Measurements from ENCODE around the gene RBFOX2.

- TF ChIP-seq CTCF (IDR thresholded peaks at IDR 0.05), result no peak
- TF ChIP-seq POLR2A (IDR thresholded peaks at IDR 0.05), result no peak
- TF ChIP-seq POLR2AphosphoS5 (IDR thresholded peaks at IDR 0.05; ENCODE audit: insufficient read depth in 1 of 2, low read depth in 1 of 2), result no peak
These were observed 21.0 kb upstream of the RBFOX2 start for GRCh38 chr22:36049678-36049997.
